Measurements from ENCODE around the gene CSTB.

Gene CSTB

DNA sequence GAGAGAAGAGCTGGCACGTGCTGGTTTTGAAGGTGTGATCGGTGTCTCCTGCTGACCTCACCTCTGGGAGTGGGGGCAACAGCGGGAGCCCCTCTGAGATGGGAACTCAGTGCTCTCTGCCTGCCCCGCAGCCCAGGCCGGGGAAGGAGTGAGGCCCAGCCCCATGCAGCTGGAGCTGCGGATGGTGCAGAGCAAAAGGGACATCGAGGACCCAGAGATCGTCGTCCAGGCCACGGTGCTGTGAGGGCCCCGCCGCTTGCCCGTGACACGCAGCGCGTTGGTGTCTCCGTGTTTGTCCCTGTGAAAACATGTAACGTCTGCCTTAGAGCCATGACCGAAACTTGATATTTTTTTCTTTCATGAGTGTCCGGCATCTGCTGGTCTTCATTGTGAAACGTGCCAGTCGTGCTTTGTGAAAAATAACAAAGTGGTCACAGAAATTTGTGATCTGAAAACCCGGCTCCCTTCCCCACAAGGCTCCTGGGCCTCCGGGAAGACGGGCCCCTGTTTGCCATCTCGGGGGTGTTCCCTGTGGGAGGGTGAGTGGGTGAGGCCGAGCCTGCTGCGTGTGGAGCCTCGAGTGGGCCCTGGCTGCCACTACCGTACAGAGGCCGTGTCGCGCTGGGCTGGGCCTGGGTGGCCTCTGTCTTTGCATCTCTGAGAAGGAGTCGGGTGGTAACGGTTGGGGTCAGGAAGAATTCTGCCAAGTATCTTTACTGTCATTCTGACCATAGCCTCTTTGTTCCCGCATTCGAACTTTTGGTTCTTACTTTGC lies 20.1 kb downstream of the CSTB start:
- no peak for DNase-seq (ENCODE audit: extremely low read depth, low read depth)
- TF ChIP-seq, protein P1, sequence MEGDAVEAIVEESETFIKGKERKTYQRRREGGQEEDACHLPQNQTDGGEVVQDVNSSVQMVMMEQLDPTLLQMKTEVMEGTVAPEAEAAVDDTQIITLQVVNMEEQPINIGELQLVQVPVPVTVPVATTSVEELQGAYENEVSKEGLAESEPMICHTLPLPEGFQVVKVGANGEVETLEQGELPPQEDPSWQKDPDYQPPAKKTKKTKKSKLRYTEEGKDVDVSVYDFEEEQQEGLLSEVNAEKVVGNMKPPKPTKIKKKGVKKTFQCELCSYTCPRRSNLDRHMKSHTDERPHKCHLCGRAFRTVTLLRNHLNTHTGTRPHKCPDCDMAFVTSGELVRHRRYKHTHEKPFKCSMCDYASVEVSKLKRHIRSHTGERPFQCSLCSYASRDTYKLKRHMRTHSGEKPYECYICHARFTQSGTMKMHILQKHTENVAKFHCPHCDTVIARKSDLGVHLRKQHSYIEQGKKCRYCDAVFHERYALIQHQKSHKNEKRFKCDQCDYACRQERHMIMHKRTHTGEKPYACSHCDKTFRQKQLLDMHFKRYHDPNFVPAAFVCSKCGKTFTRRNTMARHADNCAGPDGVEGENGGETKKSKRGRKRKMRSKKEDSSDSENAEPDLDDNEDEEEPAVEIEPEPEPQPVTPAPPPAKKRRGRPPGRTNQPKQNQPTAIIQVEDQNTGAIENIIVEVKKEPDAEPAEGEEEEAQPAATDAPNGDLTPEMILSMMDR (IDR thresholded peaks at IDR 0.05; ENCODE audit: low read depth, low read length), result no peak

DNA sequence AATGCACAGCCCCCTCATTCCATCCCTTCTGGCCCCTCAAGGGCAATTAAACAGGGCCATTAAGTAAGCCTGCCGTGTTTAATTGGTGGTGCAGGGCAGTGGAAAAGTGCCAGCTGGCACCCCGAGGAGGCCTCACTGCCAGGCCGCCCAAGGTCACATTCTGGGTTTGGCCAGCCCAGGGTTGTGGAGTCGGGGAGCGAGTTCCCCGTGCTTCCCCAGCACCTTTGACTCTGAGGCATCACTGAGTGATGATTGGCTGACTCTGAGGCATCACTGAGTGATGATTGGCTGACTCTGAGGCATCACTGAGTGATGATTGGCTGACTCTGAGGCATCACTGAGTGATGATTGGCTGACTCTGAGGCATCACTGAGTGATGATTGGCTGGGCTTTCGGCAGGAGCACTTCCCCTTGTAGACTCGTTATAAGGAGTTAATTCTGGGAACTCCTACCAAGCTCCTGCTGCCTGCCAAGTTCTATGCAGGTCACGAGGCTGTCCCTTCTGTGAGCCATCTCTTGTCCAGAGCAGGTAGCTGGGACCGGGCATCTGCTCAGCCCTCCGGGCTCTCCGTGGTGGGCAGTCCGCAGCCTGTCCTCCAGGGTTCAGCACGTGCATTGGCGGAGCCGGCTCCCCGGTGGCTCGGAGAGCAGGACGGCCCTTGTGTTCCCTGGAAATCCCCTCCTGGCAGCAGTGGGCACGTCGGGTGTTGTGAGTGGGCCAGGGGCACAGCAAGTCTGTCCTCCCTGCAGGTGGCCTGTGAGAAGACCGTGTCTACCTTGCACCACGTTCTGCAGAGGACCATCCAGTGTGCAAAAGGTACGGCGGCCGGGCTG lies 20.9 kb downstream of the CSTB start:
- TF ChIP-seq, protein P1 (IDR thresholded peaks at IDR 0.05; ENCODE audit: low read depth, low read length), result no peak
- DNase-seq (ENCODE audit: extremely low read depth, low read depth), result no peak

DNA sequence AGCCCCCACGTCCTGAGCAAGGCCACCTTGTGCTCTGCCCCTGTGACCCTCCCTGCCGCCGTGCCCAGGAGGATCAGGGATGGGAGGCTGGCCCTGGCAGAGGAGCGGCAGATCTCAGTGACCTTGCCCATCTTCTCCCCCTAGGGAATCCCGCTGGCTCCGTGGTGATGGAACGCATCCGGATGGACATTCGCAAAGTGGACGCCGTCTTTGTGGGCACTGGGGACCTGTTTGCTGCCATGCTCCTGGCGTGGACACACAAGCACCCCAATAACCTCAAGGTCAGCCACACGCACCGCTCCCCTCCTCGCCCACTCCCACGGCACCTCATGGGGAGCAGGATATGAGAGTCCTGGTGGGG lies 22.7 kb downstream of the CSTB start:
- no peak for DNase-seq (ENCODE audit: extremely low read depth, low read depth)
- TF ChIP-seq, protein P1 (IDR thresholded peaks at IDR 0.05; ENCODE audit: low read depth, low read length), result no peak

DNA sequence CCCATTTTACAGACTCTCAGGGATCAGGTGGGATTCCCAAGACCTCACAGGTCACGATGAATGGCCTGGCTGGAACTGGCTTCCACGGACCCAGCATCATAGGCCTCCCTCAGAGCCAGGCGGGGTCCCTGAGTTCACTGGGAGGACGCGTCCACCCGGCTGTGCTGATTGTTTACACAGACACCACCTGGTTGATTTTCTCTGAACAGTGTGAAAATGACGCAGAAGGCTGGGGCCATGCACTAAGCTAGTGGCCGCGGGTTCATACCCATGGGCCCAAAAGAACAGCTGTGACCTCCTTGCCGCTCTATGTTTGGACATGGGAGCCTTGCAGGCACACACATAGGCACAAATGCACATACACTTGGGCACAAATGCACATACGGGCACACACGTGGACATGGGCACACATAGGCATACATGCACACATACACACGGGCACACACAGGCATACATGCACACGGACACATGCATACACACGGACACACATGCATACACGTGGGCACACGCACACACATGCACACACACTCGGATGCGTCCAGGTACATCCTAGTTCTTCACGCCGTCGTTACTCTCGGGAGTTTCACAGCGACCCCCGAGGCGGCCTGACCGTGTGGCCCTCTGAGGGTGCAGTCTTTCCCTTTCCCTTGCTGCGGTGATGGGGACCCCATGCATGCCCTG lies 23.2 kb downstream of the CSTB start:
- no peak for DNase-seq (ENCODE audit: extremely low read depth, low read depth)
- TF ChIP-seq, protein P1 (IDR thresholded peaks at IDR 0.05; ENCODE audit: low read depth, low read length), result no peak

DNA sequence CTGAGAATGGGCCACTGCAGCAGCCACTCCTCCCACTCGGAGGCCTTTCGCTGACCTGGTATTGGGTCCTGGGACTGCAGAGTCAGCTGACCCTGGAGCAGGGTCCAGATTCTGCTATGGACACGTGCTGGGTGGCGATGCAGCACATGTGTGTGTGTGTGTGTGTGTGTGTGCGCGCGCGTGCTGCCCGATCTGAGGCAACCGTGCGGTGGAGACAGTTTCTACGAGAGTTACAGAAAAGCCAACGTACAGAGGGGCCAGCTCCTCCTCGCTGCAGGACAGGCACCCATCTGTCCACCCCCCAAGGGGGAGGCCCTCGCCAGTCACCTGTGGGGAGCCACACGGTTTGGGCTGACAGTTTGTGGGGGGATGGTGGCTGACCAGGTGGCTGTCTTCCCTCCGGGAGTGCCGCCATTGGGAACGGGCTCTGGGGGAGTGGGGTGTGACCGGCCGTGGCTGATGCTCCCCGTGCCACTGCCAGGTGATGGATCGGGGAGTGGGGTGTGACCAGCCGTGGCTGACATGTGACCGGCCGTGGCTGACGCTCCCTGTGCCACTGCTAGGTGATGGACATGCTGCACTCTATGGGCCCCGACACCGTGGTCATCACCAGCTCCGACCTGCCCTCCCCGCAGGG lies 24.0 kb downstream of the CSTB start:
- TF ChIP-seq, protein P1 (IDR thresholded peaks at IDR 0.05; ENCODE audit: low read depth, low read length), result no peak
- no peak for DNase-seq (ENCODE audit: extremely low read depth, low read depth)

DNA sequence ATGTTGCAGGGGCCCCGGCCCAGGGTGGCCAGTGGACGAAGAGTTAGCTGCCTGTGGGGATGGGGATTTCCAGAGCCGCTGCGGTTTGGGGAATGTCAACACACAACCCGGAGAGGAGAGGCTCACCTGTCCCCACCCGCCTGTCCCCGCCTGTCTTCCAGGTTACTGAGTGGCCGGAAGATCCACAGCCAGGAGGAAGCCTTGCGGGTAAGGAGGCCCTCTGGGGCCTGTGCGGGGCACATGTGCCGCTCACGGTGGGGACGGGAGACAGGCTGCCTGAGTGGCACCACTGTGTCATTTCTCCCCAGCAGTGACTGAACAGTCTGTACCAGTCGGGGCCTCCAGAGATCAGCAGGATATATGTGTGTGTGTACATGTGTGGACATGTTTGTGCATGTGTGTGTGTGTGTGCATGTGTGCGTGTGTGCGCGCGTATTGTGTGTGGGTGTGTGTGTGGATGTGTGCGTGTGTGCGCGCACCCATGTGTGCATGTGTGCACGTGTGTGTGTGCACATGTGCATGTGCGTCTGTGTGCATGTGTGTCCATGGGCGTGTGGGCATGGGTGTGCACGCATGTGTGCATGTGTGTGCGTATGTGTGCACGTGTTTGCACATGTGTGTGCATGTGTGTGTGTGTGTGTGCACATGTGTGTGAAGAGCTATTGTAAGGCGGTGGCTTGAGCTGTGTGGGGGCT lies 25.6 kb downstream of the CSTB start:
- TF ChIP-seq, protein P1 (IDR thresholded peaks at IDR 0.05; ENCODE audit: low read depth, low read length), result no peak
- DNase-seq (ENCODE audit: extremely low read depth, low read depth), result no peak
